NCI-H446 (cell line): ENCODE results near the gene ZNF570.

ENCODE experiments used
- DNase-seq, 2 experiments: peaks; one replicate each; lab custom pipeline; 2025; lab: John Stamatoyannopoulos, UW

The ZNF570 gene

GRCh38 chr19:37468961-37469777 is at the start of gene ZNF570:
TSS of gene ZNF570 (plus strand) at chr19:37469356. CDS start at chr19:37470355, 999 bp downstream.
- peak; percentile 31 to 86 for DNase-seq

- DNase-seq = no peak
These were observed 16.5 kb upstream of the ZNF570 start for GRCh38 chr19:37452500-37453245.

GRCh38 chr19:37466277-37466797 is 2.8 kb upstream of the ZNF570 start:
- DNase-seq = no peak

GRCh38 chr19:37466798-37467607 is 2.2 kb upstream of the ZNF570 start, which contains the start of gene ZNF569:
TSS of gene ZNF569 (minus strand) at chr19:37467444. CDS start at chr19:37444921, 22,523 bp downstream.
- DNase-seq = peak; percentile 73 to 87

- DNase-seq = no peak
These were observed 1.5 kb upstream of the ZNF570 start for GRCh38 chr19:37467608-37468090.

- DNase-seq = no peak
These were observed 1.1 kb downstream of the ZNF570 start for GRCh38 chr19:37470216-37470615.

GRCh38 chr19:37472165-37472564 is 3.0 kb downstream of the ZNF570 start:
- DNase-seq = no peak

GRCh38 chr19:37484406-37485168 is 15.4 kb downstream of the ZNF570 start:
- DNase-seq = no peak

- no peak for DNase-seq
These were observed 23.1 kb downstream of the ZNF570 start for GRCh38 chr19:37492213-37492612.

- DNase-seq = no peak
These were observed 36.8 kb downstream of the ZNF570 start for GRCh38 chr19:37505958-37506386.

- no peak for DNase-seq
These were observed 37.4 kb downstream of the ZNF570 start, which contains the start of gene ZNF793 for GRCh38 chr19:37506387-37507166. TSS of gene ZNF793 (plus strand) at chr19:37506939. CDS start at chr19:37523440, 16,501 bp downstream.

GRCh38 chr19:37507167-37507464 is 38.0 kb downstream of the ZNF570 start:
- DNase-seq = no peak

GRCh38 chr19:37511186-37511585 is 42.0 kb downstream of the ZNF570 start:
- no peak for DNase-seq

- DNase-seq = no peak
These were observed 42.7 kb downstream of the ZNF570 start for GRCh38 chr19:37511821-37512220.

- DNase-seq = no peak
These were observed 44.2 kb downstream of the ZNF570 start for GRCh38 chr19:37513397-37513796.

- no peak for DNase-seq
These were observed 50.7 kb downstream of the ZNF570 start for GRCh38 chr19:37519890-37520289.

- DNase-seq = no peak
These were observed 68.3 kb downstream of the ZNF570 start for GRCh38 chr19:37537391-37537947.
